GM23338 (cell line): Measurements from ENCODE around the gene RTL1. TPM values are rescaled to one million over a fixed set of nuclear protein-coding genes. Genes with fewer than 3 reads are reported as not detected.

Source experiments
- ATAC-seq: fragments of 200-7000 bp; cut with Tn5 transposase; 3 replicates; pipeline ENCODE4 v1.9.1; 2020
- DNase-seq: peaks from one replicate; pipeline ENCODE4 v3.0.0-alpha.2; 2015; ENCODE audit warnings: low spot score
- H2AFZ ChIP-seq: fragments of 200-600 bp; sonication (generic); 2 replicates; pipeline ENCODE4 v1.8.0; 2016; ENCODE audit warnings: antibody characterized with exemption, mild to moderate bottlenecking, moderate library complexity
- H3F3A ChIP-seq: fragments of 200-600 bp; sonication (generic); replicated peaks from 2 replicates; pipeline ENCODE4 v1.8.0; 2017; ENCODE audit warnings: antibody characterized with exemption, mixed run types, low read depth
- H3K27ac ChIP-seq: fragments of 200-600 bp; sonication (generic); 2 replicates; pipeline ENCODE4 v1.6.1; 2016; ENCODE audit warnings: low read depth
- H3K27me3 ChIP-seq: fragments of 200-600 bp; sonication (generic); 2 replicates; pipeline ENCODE4 v1.8.0; 2016; ENCODE audit warnings: mild to moderate bottlenecking, mixed run types, moderate library complexity; ENCODE audit not compliant: insufficient read depth
- H3K36me3 ChIP-seq: fragments of 200-600 bp; sonication (generic); 2 replicates; pipeline ENCODE4 v1.8.0; 2016; ENCODE audit warnings: mild to moderate bottlenecking; ENCODE audit not compliant: insufficient read depth
- H3K4me1 ChIP-seq: fragments of 200-600 bp; sonication (generic); 2 replicates; pipeline ENCODE4 v1.8.0; 2016; ENCODE audit warnings: mild to moderate bottlenecking, moderate library complexity; ENCODE audit not compliant: insufficient read depth
- H3K4me2 ChIP-seq: fragments of 200-600 bp; sonication (generic); 2 replicates; pipeline ENCODE4 v1.7.1; 2017; ENCODE audit warnings: mixed run types
- H3K4me3 ChIP-seq: fragments of 200-600 bp; sonication (generic); 2 replicates; pipeline ENCODE4 v1.6.1; 2016; ENCODE audit warnings: mixed run types
- H3K79me2 ChIP-seq: fragments of 200-600 bp; sonication (generic); replicated peaks from 2 replicates; pipeline ENCODE4 v1.8.0; 2017; ENCODE audit warnings: mild to moderate bottlenecking; ENCODE audit not compliant: insufficient read depth
- H3K9me2 ChIP-seq: fragments of 200-600 bp; sonication (generic); 2 replicates; pipeline ENCODE4 v1.8.0; 2017; ENCODE audit not compliant: insufficient read depth
- H4K20me1 ChIP-seq: fragments of 200-600 bp; sonication (generic); replicated peaks from 2 replicates; pipeline ENCODE4 v1.8.0; 2017; ENCODE audit warnings: mild to moderate bottlenecking; ENCODE audit not compliant: insufficient read depth
- H3K27ac Mint-ChIP-seq: 2 replicates; pipeline ENCODE4 v1.8.0; 2020; ENCODE audit warnings: inconsistent platforms, mild to moderate bottlenecking, moderate library complexity, mixed read lengths
- H3K27me3 Mint-ChIP-seq: 3 replicates; pipeline ENCODE4 v1.8.0; 2022; ENCODE audit warnings: low read depth, mild to moderate bottlenecking, moderate library complexity, mixed read lengths, inconsistent platforms; ENCODE audit not compliant: insufficient read depth, poor library complexity
- H3K36me3 Mint-ChIP-seq: 3 replicates; pipeline ENCODE4 v1.8.0; 2021; ENCODE audit warnings: low read depth, mild to moderate bottlenecking, inconsistent platforms, moderate library complexity, mixed read lengths
- H3K4me1 Mint-ChIP-seq: 3 replicates; pipeline ENCODE4 v1.8.0; 2020; ENCODE audit warnings: mild to moderate bottlenecking, inconsistent platforms, mixed read lengths
- H3K4me3 Mint-ChIP-seq: 3 replicates; pipeline ENCODE4 v1.8.0; 2021; ENCODE audit warnings: moderate library complexity, mild to moderate bottlenecking, inconsistent platforms, mixed read lengths
- H3K9me3 Mint-ChIP-seq: 3 replicates; pipeline ENCODE4 v1.8.0; 2020; ENCODE audit warnings: moderate library complexity, mild to moderate bottlenecking, inconsistent platforms, mixed read lengths
- CREB1 ChIP-seq: fragments of 250-450 bp; sonication (Bioruptor Pico); IDR thresholded peaks from 2 replicates; pipeline ENCODE4 v1.5.0; 2020; ENCODE audit warnings: low read depth, mild to moderate bottlenecking, moderate library complexity
- CTCF ChIP-seq, 2 experiments: fragments of 200-600 bp in 1 of 2; sonication (generic) in 1 of 2; conservative IDR thresholded peaks; 2 replicates each; pipeline versions ENCODE4 v1.5.1 to v1.6.1; 2016 to 2017; ENCODE audit warnings: antibody characterized with exemption in 2 of 2, low read depth in 2 of 2, mild to moderate bottlenecking in 2 of 2, moderate library complexity in 1 of 2
- ETS1 ChIP-seq: IDR thresholded peaks from 2 replicates; pipeline ENCODE4 v1.6.1; 2016; ENCODE audit warnings: antibody characterized with exemption
- EZH2 ChIP-seq: fragments of 200-600 bp; sonication (generic); IDR thresholded peaks from one replicate; pipeline ENCODE4 v1.8.0; 2017; ENCODE audit warnings: antibody characterized with exemption, mild to moderate bottlenecking, low read depth; ENCODE audit not compliant: unreplicated experiment
- EZH2phosphoT487 ChIP-seq: fragments of 200-600 bp; sonication (generic); IDR thresholded peaks from one replicate; pipeline ENCODE4 v1.8.1; 2018; ENCODE audit warnings: antibody characterized with exemption; ENCODE audit not compliant: unreplicated experiment
- JUNB ChIP-seq: IDR thresholded peaks from one replicate; pipeline ENCODE4 v1.6.1; 2016; ENCODE audit warnings: antibody characterized with exemption; ENCODE audit not compliant: unreplicated experiment
- NANOG ChIP-seq: IDR thresholded peaks from 2 replicates; pipeline ENCODE4 v1.6.1; 2016; ENCODE audit warnings: antibody characterized with exemption, borderline replicate concordance
- POLR2AphosphoS5 ChIP-seq: IDR thresholded peaks from 2 replicates; pipeline ENCODE4 v1.6.1; 2016; ENCODE audit warnings: antibody characterized with exemption, low read depth
- REST ChIP-seq: IDR thresholded peaks from one replicate; pipeline ENCODE4 v1.6.1; 2018; ENCODE audit warnings: antibody characterized with exemption; ENCODE audit not compliant: unreplicated experiment
- STAT1 ChIP-seq: IDR thresholded peaks from one replicate; pipeline ENCODE4 v1.6.1; 2016; ENCODE audit warnings: antibody characterized with exemption; ENCODE audit not compliant: unreplicated experiment
- ZNF114 ChIP-seq: fragments of 250-450 bp; sonication (Bioruptor Pico); IDR thresholded peaks from 2 replicates; pipeline ENCODE4 v1.5.0; 2020; ENCODE audit warnings: mild to moderate bottlenecking, moderate library complexity
- ZNF331 ChIP-seq: fragments of 250-450 bp; sonication (Bioruptor Pico); IDR thresholded peaks from 2 replicates; pipeline ENCODE4 v1.5.0; 2020; ENCODE audit warnings: low read depth, mild to moderate bottlenecking, moderate library complexity
- ZNF462 ChIP-seq: fragments of 250-450 bp; sonication (Bioruptor Pico); IDR thresholded peaks from 2 replicates; pipeline ENCODE4 v1.5.0; 2020; ENCODE audit warnings: mild to moderate bottlenecking, moderate library complexity
- polyA plus RNA-seq: library from polyadenylated mRNA; unstranded; fragments of >200 nt; fragmentation: Nextera tagmentation; extraction: Ambion mirVana; gene quantifications from 2 replicates; pipeline ENCODE4 v1.2.1, GENCODE V29; 2016
- total RNA-seq: library from RNA; depleted of rRNA; stranded (reverse); fragments of >200 nt; shearing (Covaris generic); gene quantifications from 2 replicates; pipeline ENCODE4 v1.2.3, GENCODE V29; 2014

Gene RTL1
- total and polyA plus RNA-seq, 2 experiments from 2014 or later, result not detected

GRCh38 chr14:100845341-100845740, 58.2 kb downstream of the RTL1 start:
- no peaks in the 10 kb centered on the region for H3K27me3 ChIP-seq
- no peak overlapping the region for H2AFZ ChIP-seq
- H3K27ac ChIP-seq, result no peak overlapping the region
- DNase-seq (no peak), ATAC-seq (no peak)
- H3K4me1 ChIP-seq, result peaks cover 4% of the 10 kb centered on the region; the same call in 1 of the 2 replicates
- TF ChIP-seq CTCF (conservative IDR thresholded peaks at IDR 0.05; ENCODE audit: low read depth in 2 of 2) (no peak), EZH2 (no peak), ETS1 (no peak), JUNB (no peak), ZNF331 (CRISPR knock-in tag) (no peak), REST (no peak), NANOG (no peak), CREB1 (no peak), EZH2phosphoT487 (no peak), STAT1 (no peak), ZNF114 (CRISPR knock-in tag) (no peak), ZNF462 (CRISPR knock-in tag) (no peak), POLR2AphosphoS5 (no peak)
- H4K20me1 ChIP-seq, result no peaks in the 10 kb centered on the region
- H3K27ac Mint-ChIP-seq, result no peak overlapping the region
- H3K4me3 ChIP-seq, result no peak overlapping the region
- no peaks in the 10 kb centered on the region for H3K9me3 Mint-ChIP-seq
- no peaks in the 10 kb centered on the region for H3K36me3 ChIP-seq
- H3F3A ChIP-seq, result no peaks in the 10 kb centered on the region
- H3K9me2 ChIP-seq, result no peaks in the 10 kb centered on the region
- no peak overlapping the region for H3K4me2 ChIP-seq
- no peaks in the 10 kb centered on the region for H3K79me2 ChIP-seq
- peaks cover 9% of the 10 kb centered on the region for H3K27me3 Mint-ChIP-seq
- peaks cover 19% of the 10 kb centered on the region for H3K4me1 Mint-ChIP-seq
- no peak overlapping the region for H3K4me3 Mint-ChIP-seq
- no peaks in the 10 kb centered on the region for H3K36me3 Mint-ChIP-seq
